ENCODE measurements around the gene PRDM16. TPM values are rescaled to one million over a fixed set of nuclear protein-coding genes. Genes with fewer than 3 reads are reported as not detected.

PRDM16 gene
- polyA plus RNA-seq, 2 of the 4 experiments (the other 2 are of a cell fraction), result 0.03 to 0.35 TPM

GRCh38 chr1:3128431-3129132, 59.6 kb downstream of the PRDM16 start (continued):
- no peak for TF ChIP-seq PBX3 (IDR thresholded peaks at IDR 0.05)

DNA sequence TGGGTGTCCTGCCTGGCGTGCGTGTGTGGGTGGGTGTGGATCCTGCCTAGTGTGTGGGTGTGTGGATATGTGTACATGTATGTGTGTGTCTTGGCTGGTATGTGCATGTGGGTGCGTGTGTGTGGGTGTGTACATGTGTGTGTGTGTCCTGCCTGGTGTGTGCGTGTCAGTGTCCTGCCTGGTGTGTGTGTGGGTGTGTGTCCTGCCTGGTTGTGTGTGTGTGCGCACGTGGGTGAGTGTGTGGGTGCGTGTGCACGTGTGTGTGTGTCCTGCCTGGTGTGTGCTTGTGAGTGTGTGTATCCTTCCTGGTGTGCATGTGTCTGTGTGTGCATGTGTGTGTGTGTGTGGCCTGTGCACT, 60.1 kb downstream of the PRDM16 start:
- FAIRE-seq (no peak), ATAC-seq (no peak), DNase-seq (ENCODE audit: low read depth in 1 of 2, low spot score in 1 of 2) (no peak)
- Histone ChIP-seq H3K4me3 (no peak overlapping the region), H3K4me2 (no peak overlapping the region), H3K9me3 (no peaks in the 10 kb centered on the region), H3K4me1 (peaks cover 6% of the 10 kb centered on the region; the same call in 2 of the 3 replicates), H3K27ac (no peak overlapping the region)
- TF ChIP-seq POLR2A (IDR thresholded peaks at IDR 0.05; ENCODE audit: low read length), result no peak
- TF ChIP-seq, protein P1, sequence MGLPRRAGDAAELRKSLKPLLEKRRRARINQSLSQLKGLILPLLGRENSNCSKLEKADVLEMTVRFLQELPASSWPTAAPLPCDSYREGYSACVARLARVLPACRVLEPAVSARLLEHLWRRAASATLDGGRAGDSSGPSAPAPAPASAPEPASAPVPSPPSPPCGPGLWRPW (IDR thresholded peaks at IDR 0.05), result no peak
- TF ChIP-seq GATA3 (IDR thresholded peaks at IDR 0.05; ENCODE audit: borderline replicate concordance), result no peak
- TF ChIP-seq RFX5 (IDR thresholded peaks at IDR 0.05), result no peak
- no peak for TF ChIP-seq SREBF2 (IDR thresholded peaks at IDR 0.05)
- TF ChIP-seq TFCP2L1 (CRISPR knock-in tag; IDR thresholded peaks at IDR 0.05), result no peak
- TF ChIP-seq ZSCAN20 (CRISPR knock-in tag; IDR thresholded peaks at IDR 0.05), result no peak
- no peak for TF ChIP-seq CHD4 (IDR thresholded peaks at IDR 0.05; ENCODE audit: borderline replicate concordance)
- TF ChIP-seq ZNF302 (CRISPR knock-in tag; IDR thresholded peaks at IDR 0.05), result no peak
- no peak for TF ChIP-seq EHF (CRISPR knock-in tag; IDR thresholded peaks at IDR 0.05)
- TF ChIP-seq USF2 (IDR thresholded peaks at IDR 0.05), result no peak
- TF ChIP-seq JUNB (IDR thresholded peaks at IDR 0.05), result no peak
- TF ChIP-seq FOSL2 (IDR thresholded peaks at IDR 0.05), result no peak
- TF ChIP-seq FOSL2 (CRISPR knock-in tag; IDR thresholded peaks at IDR 0.05), result no peak
- ChIA-PET POLR2A (no interaction called here), CTCF (no interaction called here)
- 47% methylated on average over 2 of the region's 8 CpGs for WGBS (ENCODE audit: missing lambda C conversion rate)

- POLR2A ChIA-PET, result no interaction called here
- no peak for TF ChIP-seq HOXB13 (CRISPR knock-in tag; IDR thresholded peaks at IDR 0.05; ENCODE audit: low read depth)
- no peak for TF ChIP-seq CHD2 (IDR thresholded peaks at IDR 0.05; ENCODE audit: low read length, partially characterized antibody)
- TF ChIP-seq RCOR1 (IDR thresholded peaks at IDR 0.05; ENCODE audit: low read depth, low read length), result no peak
- TF ChIP-seq BHLHE40 (IDR thresholded peaks at IDR 0.05; ENCODE audit: low read depth, low read length), result no peak
- 73% methylated on average over 7 of the region's 13 CpGs for WGBS (ENCODE audit: missing lambda C conversion rate)
- Histone ChIP-seq H3K9me3 (no peaks in the 10 kb centered on the region), H3K27ac (no peak overlapping the region), H3K4me1 (peaks cover 6% of the 10 kb centered on the region; the same call in 2 of the 3 replicates), H3K4me3 (no peak overlapping the region), H3K4me2 (no peak overlapping the region)
- CTCF ChIA-PET, result interaction anchor here (0.6 kb wide), 1 partner anchor 47 kb away, joined by 3 read pairs; no protein-coding TSS in a partner anchor
- DNase-seq (ENCODE audit: low read depth in 1 of 2, low spot score in 1 of 2) (no peak), ATAC-seq (peak in 1 of 2 experiments; percentile 19; a peak in 2 of 6 replicates), FAIRE-seq (no peak)
These were observed 61.3 kb downstream of the PRDM16 start for GRCh38 chr1:3130268-3130667.

DNA sequence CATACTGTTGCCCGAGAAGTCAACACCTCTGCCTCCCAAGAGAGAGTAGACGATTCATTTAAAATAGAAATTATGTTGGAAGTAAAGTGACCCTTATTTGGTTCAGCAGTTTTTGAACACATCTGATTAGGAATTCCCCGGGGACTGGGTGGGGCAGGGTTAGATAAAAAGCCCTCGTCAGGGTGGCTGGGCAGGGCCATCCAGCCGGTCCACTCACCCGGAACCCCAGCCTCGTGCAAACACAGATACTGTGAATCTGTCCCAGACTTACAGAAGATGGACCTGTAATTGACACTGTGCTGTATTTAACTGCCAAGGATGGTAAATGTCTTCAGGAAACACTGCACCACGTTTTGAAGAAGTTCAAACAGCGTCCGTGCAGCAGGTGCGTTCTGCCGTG, 63.7 kb downstream of the PRDM16 start:
- H3K4me1 ChIP-seq, result peaks cover 6% of the 10 kb centered on the region; the same call in 2 of the 3 replicates
- 58% methylated on average over 12 of the region's 12 CpGs for WGBS (ENCODE audit: missing lambda C conversion rate)
- POLR2A ChIA-PET, result no interaction called here
- DNase-seq (ENCODE audit: low read depth in 1 of 2, low spot score in 1 of 2), result no peak
- no peak overlapping the region for H3K27ac ChIP-seq
- no peaks in the 10 kb centered on the region for H3K9me3 ChIP-seq
- FAIRE-seq, result no peak
- CTCF ChIA-PET, result no interaction called here
- no peak for ATAC-seq
- H3K4me3 ChIP-seq, result no peak overlapping the region
- H3K4me2 ChIP-seq, result no peak overlapping the region
- TF ChIP-seq, protein P2, sequence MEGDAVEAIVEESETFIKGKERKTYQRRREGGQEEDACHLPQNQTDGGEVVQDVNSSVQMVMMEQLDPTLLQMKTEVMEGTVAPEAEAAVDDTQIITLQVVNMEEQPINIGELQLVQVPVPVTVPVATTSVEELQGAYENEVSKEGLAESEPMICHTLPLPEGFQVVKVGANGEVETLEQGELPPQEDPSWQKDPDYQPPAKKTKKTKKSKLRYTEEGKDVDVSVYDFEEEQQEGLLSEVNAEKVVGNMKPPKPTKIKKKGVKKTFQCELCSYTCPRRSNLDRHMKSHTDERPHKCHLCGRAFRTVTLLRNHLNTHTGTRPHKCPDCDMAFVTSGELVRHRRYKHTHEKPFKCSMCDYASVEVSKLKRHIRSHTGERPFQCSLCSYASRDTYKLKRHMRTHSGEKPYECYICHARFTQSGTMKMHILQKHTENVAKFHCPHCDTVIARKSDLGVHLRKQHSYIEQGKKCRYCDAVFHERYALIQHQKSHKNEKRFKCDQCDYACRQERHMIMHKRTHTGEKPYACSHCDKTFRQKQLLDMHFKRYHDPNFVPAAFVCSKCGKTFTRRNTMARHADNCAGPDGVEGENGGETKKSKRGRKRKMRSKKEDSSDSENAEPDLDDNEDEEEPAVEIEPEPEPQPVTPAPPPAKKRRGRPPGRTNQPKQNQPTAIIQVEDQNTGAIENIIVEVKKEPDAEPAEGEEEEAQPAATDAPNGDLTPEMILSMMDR (IDR thresholded peaks at IDR 0.05), result no peak
- TF ChIP-seq HMGXB4 (CRISPR knock-in tag; IDR thresholded peaks at IDR 0.05; ENCODE audit: borderline replicate concordance), result no peak
- TF ChIP-seq CBX8 (IDR thresholded peaks at IDR 0.05), result no peak
- no peak for TF ChIP-seq PBX3 (IDR thresholded peaks at IDR 0.05)

All from A549 (cell line).